ENCODE data around the gene STK40. TPM values are rescaled to one million over a fixed set of nuclear protein-coding genes. Genes with fewer than 3 reads are reported as not detected.

Gene STK40
- total RNA-seq, 2 donors from 2014 or later = 30.8 to 111 TPM

DNA sequence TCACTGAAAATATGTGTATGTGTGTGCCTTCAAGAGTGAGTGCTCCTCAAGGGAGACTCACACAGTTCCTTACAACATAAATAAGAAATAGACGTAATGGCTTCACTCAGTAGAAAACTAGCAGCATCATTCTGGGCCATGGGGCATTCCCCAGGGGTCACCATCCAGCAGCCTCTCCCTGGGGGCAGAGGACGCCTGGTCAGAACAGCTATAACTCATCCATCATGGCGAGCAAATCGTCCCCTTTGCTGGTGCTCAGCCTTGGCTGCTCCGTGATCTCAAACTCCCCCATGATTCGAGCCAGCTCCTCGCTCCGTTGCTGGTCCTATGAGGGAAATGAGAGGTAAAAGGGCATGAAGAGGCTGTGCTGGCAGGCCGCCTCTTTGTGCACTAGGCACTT is 32.2 kb upstream of the STK40 start:
- Histone ChIP-seq H3K9me3 (no peaks in the 10 kb centered on the region), H3K27ac (no peak overlapping the region), H3K27me3 (replicated peaks; ENCODE audit: insufficient read depth) (no peaks in the 10 kb centered on the region), H3K36me3 (no peaks in the 10 kb centered on the region), H3K4me1 (replicated peaks) (no peaks in the 10 kb centered on the region), H3K4me3 (no peak overlapping the region)
- intact Hi-C loops (cut with DNase I) = no loop called here
- 89% methylated on average over 9 of the region's 9 CpGs for WGBS
- DNase-seq (ENCODE audit: low spot score) = no peak
- TF ChIP-seq POLR2AphosphoS5 (IDR thresholded peaks at IDR 0.05) (no peak), POLR2A (IDR thresholded peaks at IDR 0.05) (no peak), CTCF (IDR thresholded peaks at IDR 0.05) (no peak)

- intact Hi-C loops (cut with DNase I) = no loop called here
- TF ChIP-seq POLR2A (IDR thresholded peaks at IDR 0.05) (no peak), CTCF (IDR thresholded peaks at IDR 0.05) (no peak), POLR2AphosphoS5 (IDR thresholded peaks at IDR 0.05) (no peak)
- H3K4me1 ChIP-seq (replicated peaks) = no peaks in the 10 kb centered on the region
Observed at GRCh38 chr1:36415661-36416326, 30.1 kb upstream of the STK40 start.

GRCh38 chr1:36414384-36414783 is 28.7 kb upstream of the STK40 start:
- Histone ChIP-seq H3K4me1 (replicated peaks) (no peaks in the 10 kb centered on the region), H3K9me3 (no peaks in the 10 kb centered on the region), H3K27ac (no peak overlapping the region), H3K36me3 (no peaks in the 10 kb centered on the region), H3K27me3 (replicated peaks; ENCODE audit: insufficient read depth) (no peaks in the 10 kb centered on the region), H3K4me3 (no peak overlapping the region)
- intact Hi-C loops (cut with DNase I) = no loop called here
- no peak for DNase-seq (ENCODE audit: low spot score)
- no peak for TF ChIP-seq POLR2AphosphoS5 (IDR thresholded peaks at IDR 0.05)
- no peak for TF ChIP-seq CTCF (IDR thresholded peaks at IDR 0.05)
- TF ChIP-seq POLR2A (IDR thresholded peaks at IDR 0.05) = no peak
- WGBS = 82% methylated on average over 4 of the region's 4 CpGs

More at GRCh38 chr1:36415661-36416326, 30.1 kb upstream of the STK40 start:
- H3K9me3 ChIP-seq = no peaks in the 10 kb centered on the region
- H3K27me3 ChIP-seq (replicated peaks; ENCODE audit: insufficient read depth) = no peaks in the 10 kb centered on the region
- no peak for DNase-seq (ENCODE audit: low spot score)
- no peak overlapping the region for H3K27ac ChIP-seq
- no peaks in the 10 kb centered on the region for H3K36me3 ChIP-seq
- H3K4me3 ChIP-seq = no peak overlapping the region
- 80% methylated on average over 15 of the region's 15 CpGs for WGBS

- no peak overlapping the region for H3K27ac ChIP-seq
- no peak for TF ChIP-seq POLR2A (IDR thresholded peaks at IDR 0.05)
- no peak for TF ChIP-seq POLR2AphosphoS5 (IDR thresholded peaks at IDR 0.05)
- no peak for TF ChIP-seq CTCF (IDR thresholded peaks at IDR 0.05)
- 56% methylated on average over 11 of the region's 11 CpGs for WGBS
Observed at GRCh38 chr1:36411674-36412648, 26.2 kb upstream of the STK40 start.

More at GRCh38 chr1:36411674-36412648, 26.2 kb upstream of the STK40 start:
- intact Hi-C loops (cut with DNase I) = no loop called here
- Histone ChIP-seq H3K36me3 (no peaks in the 10 kb centered on the region), H3K9me3 (no peaks in the 10 kb centered on the region), H3K4me3 (no peak overlapping the region), H3K27me3 (replicated peaks; ENCODE audit: insufficient read depth) (no peaks in the 10 kb centered on the region), H3K4me1 (replicated peaks) (no peaks in the 10 kb centered on the region)
- DNase-seq (ENCODE audit: low spot score) = no peak
